Parathyroid adenoma (tissue), 2 donors: Measurements from ENCODE around the gene CLEC3B.

ENCODE experiments used
- H2AFZ ChIP-seq: fragments of 300-600 bp; sonication (generic); one replicate; pipeline ENCODE4 v1.7.0; 2017; ENCODE audit warnings: antibody characterized with exemption, mild to moderate bottlenecking
- H3K27ac ChIP-seq: fragments of 300-600 bp; sonication (generic); one replicate; pipeline ENCODE4 v1.7.0; 2017
- H3K27me3 ChIP-seq: fragments of 300-600 bp; sonication (generic); one replicate; pipeline ENCODE4 v1.7.0; 2017; ENCODE audit warnings: low read length; ENCODE audit not compliant: control insufficient read depth, insufficient read depth
- H3K36me3 ChIP-seq: fragments of 300-600 bp; sonication (generic); one replicate; pipeline ENCODE4 v1.7.0; 2017; ENCODE audit warnings: low read length; ENCODE audit not compliant: control insufficient read depth, insufficient read depth
- H3K4me1 ChIP-seq: fragments of 300-600 bp; sonication (generic); one replicate; pipeline ENCODE4 v1.7.0; 2017; ENCODE audit warnings: control low read depth
- H3K4me2 ChIP-seq: fragments of 300-600 bp; sonication (generic); one replicate; pipeline ENCODE4 v1.7.0; 2017; ENCODE audit warnings: low read length
- H3K4me3 ChIP-seq: fragments of 300-600 bp; sonication (generic); one replicate; pipeline ENCODE4 v1.7.0; 2017; ENCODE audit warnings: low read depth, low read length
- H3K79me2 ChIP-seq: fragments of 300-600 bp; sonication (generic); one replicate; pipeline ENCODE4 v1.7.0; 2017; ENCODE audit warnings: control low read depth
- H3K9ac ChIP-seq: fragments of 300-600 bp; sonication (generic); one replicate; pipeline ENCODE4 v1.7.0; 2017; ENCODE audit warnings: mild to moderate bottlenecking
- H3K9me3 ChIP-seq: fragments of 300-600 bp; sonication (generic); one replicate; pipeline ENCODE4 v1.7.0; 2017; ENCODE audit warnings: low read length; ENCODE audit not compliant: control insufficient read depth
- TF ChIP-seq, protein P1 (sequence below): fragments of 300-600 bp; sonication (generic); IDR thresholded peaks from one replicate; pipeline ENCODE4 v1.7.0; 2017; ENCODE audit warnings: antibody characterized with exemption, mild to moderate bottlenecking
- donor health status: primary hyperparathyroidism.

CLEC3B gene

DNA sequence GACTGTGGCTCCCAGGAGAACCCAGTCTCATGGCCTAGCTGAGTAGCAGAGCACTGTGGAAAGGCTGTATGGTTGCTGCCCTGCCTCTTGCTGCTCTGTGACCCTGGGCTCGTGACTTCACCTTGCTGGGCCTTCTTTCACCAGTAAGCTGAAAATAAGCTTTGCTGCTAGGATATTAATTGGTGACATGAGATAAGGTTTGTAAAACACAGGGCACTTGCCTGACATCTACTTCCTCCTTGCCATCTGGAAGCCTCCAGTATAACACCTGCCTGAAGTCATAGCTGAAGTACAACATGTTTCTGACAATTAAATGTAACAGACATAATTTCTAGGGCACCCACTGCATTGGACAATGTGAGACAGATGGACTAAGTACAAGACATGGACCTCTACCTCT lies 53.6 kb downstream of the CLEC3B start:
- Histone ChIP-seq H3K4me2 (no peak overlapping the region), H2AFZ (no peak overlapping the region), H3K79me2 (no peaks in the 10 kb centered on the region), H3K27me3 (no peaks in the 10 kb centered on the region), H3K9me3 (no peaks in the 10 kb centered on the region), H3K27ac (no peak overlapping the region), H3K9ac (no peak overlapping the region), H3K36me3 (no peaks in the 10 kb centered on the region), H3K4me3 (no peak overlapping the region), H3K4me1 (no peaks in the 10 kb centered on the region)
- TF ChIP-seq, protein P1, sequence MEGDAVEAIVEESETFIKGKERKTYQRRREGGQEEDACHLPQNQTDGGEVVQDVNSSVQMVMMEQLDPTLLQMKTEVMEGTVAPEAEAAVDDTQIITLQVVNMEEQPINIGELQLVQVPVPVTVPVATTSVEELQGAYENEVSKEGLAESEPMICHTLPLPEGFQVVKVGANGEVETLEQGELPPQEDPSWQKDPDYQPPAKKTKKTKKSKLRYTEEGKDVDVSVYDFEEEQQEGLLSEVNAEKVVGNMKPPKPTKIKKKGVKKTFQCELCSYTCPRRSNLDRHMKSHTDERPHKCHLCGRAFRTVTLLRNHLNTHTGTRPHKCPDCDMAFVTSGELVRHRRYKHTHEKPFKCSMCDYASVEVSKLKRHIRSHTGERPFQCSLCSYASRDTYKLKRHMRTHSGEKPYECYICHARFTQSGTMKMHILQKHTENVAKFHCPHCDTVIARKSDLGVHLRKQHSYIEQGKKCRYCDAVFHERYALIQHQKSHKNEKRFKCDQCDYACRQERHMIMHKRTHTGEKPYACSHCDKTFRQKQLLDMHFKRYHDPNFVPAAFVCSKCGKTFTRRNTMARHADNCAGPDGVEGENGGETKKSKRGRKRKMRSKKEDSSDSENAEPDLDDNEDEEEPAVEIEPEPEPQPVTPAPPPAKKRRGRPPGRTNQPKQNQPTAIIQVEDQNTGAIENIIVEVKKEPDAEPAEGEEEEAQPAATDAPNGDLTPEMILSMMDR = no peak

DNA sequence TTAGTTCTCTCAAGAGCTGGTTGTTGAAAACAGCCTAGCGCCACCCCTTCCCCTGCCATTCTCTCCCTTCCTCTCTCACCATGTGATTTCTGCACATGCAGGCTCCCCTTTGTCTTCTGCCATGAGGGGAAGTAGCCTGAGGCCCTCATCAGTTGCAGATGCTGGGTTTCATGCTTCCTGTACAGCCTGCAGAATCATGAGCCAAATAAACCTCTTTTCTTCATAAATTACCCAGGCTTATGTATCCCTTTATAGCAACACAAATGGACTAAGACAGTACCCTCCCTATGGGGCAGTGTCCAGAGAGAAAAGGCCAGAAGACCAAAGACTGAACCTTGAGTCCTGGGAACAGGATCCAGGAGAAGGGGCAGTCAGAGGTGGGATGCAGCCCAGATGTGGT lies 54.7 kb downstream of the CLEC3B start:
- no peak overlapping the region for H3K27ac ChIP-seq
- no peaks in the 10 kb centered on the region for H3K36me3 ChIP-seq
- no peak overlapping the region for H2AFZ ChIP-seq

DNA sequence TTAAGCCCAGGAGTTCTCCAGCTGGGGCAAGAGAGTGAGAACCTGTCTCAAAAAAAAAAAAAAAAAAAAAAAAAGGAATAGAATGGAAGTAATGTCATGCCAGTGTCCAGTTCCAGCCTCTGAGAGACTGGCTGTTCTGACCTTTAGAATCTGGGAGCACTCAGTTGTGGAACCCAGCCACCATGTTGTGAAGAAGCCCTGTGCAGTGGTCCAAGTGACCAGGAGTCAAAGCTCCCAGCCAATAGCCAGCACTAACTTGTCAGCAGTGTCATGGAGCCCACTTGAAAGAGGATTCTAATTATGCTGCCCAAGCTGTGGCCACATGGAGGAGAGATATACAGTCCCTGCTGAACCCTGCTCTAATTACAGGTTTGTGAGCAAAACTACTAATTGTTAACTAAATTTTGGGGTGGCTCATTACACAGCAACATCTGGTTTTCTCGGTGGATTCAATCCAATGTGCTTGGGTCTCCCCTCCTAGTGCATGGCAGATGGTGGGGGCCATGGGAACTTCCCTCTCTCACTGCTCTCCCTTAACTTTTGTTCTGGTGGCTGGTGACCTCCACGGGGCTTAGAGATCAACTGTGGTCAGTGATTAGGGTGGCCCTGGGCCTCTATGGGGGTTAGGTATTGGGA lies 55.5 kb downstream of the CLEC3B start:
- no peaks in the 10 kb centered on the region for H3K9me3 ChIP-seq
- H3K4me3 ChIP-seq = no peak overlapping the region
- no peak overlapping the region for H3K27ac ChIP-seq
- no peaks in the 10 kb centered on the region for H3K4me1 ChIP-seq
- H3K4me2 ChIP-seq = no peak overlapping the region
- TF ChIP-seq, protein P1 = no peak
- H3K27me3 ChIP-seq = no peaks in the 10 kb centered on the region
- H3K9ac ChIP-seq = no peak overlapping the region
- H2AFZ ChIP-seq = no peak overlapping the region
- no peaks in the 10 kb centered on the region for H3K36me3 ChIP-seq
- H3K79me2 ChIP-seq = no peaks in the 10 kb centered on the region

More for the DNA sequence above, 54.7 kb downstream of the CLEC3B start:
- Histone ChIP-seq H3K4me3 (no peak overlapping the region), H3K4me1 (no peaks in the 10 kb centered on the region), H3K4me2 (no peak overlapping the region), H3K27me3 (no peaks in the 10 kb centered on the region), H3K9ac (no peak overlapping the region), H3K79me2 (no peaks in the 10 kb centered on the region), H3K9me3 (no peaks in the 10 kb centered on the region)
- TF ChIP-seq, protein P1 = no peak

DNA sequence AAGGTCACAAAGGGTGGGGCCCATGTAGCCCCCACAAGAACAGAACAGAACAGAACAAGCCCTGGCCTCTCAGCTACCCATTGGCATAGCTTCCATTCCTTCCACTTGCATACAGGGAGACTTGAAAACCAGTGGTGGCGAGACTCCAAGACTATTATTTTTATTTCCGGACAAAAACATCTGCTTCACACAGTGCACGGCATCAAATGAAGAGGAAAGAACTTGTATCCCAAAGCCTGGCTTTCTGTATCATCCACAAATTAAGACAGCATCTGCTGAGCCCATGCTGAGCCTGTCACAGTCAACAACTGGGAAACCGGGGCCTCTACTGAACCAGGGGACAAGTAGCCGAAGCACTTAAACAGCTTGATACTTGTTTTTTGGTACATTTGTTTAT lies 56.0 kb downstream of the CLEC3B start:
- H3K4me3 ChIP-seq = no peak overlapping the region
- no peaks in the 10 kb centered on the region for H3K36me3 ChIP-seq
- H3K4me2 ChIP-seq = no peak overlapping the region
- H3K4me1 ChIP-seq = no peaks in the 10 kb centered on the region
- H2AFZ ChIP-seq = no peak overlapping the region
- TF ChIP-seq, protein P1 = no peak
- H3K79me2 ChIP-seq = no peaks in the 10 kb centered on the region
- H3K27me3 ChIP-seq = no peaks in the 10 kb centered on the region
- H3K9ac ChIP-seq = no peak overlapping the region
- no peaks in the 10 kb centered on the region for H3K9me3 ChIP-seq
- H3K27ac ChIP-seq = no peak overlapping the region

DNA sequence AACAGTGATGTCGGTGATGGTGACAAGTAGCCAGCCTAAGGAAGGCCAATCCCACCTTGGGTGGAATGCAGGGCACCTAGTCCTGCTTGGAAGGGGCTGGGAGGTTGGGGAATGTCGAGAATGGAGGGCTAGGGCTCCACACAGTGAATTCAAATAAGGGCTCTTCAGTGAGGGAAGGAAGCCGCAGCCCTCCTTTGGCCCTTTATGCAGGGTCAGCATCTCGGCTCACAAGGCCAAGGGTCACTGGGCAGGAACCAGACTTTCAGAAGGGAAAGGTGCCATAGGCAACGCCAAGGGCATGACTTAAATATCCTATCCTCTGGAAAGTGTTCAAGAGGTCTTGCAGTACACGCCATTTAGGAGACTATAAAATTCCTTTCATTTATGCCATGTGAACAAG lies 56.9 kb downstream of the CLEC3B start:
- TF ChIP-seq, protein P1 = no peak
- H3K36me3 ChIP-seq = no peaks in the 10 kb centered on the region
- no peak overlapping the region for H2AFZ ChIP-seq
- H3K27me3 ChIP-seq = no peaks in the 10 kb centered on the region
- no peak overlapping the region for H3K4me3 ChIP-seq
- H3K79me2 ChIP-seq = no peaks in the 10 kb centered on the region
- no peaks in the 10 kb centered on the region for H3K4me1 ChIP-seq
- no peaks in the 10 kb centered on the region for H3K9me3 ChIP-seq
- H3K27ac ChIP-seq = no peak overlapping the region
- no peak overlapping the region for H3K4me2 ChIP-seq
- no peak overlapping the region for H3K9ac ChIP-seq
